ENCODE data around the gene CCL13.

DNA sequence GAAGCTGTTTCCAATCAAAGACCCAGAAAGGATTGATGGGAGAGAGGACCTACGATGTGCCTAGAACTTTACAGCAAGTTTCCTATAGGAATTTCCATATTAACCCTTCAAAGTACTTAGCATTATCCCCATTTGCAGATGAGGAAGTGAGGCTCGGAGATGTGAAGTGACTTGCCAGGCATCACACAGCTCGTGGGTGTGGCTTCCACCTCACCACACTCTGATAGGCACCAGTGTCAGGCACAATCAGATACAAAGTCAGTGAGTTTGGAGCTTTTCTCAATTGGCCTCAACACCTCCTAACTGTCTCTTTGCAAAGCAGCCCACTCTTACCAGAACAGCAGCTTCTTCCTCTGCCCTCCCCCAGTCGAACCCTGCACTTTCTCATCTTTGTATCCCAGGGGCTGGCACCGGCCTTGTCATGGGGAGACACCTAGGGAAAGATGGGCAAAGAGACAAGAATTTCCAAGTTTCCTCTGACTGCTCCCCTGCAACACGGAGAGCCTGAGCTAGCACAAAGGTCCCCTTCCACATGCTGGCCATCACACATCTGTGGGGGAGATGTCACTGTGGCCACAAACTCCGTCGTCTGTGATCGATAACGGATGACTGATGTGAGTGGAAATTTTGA, 44.1 kb downstream of the CCL13 start:
- TF ChIP-seq, protein P1, sequence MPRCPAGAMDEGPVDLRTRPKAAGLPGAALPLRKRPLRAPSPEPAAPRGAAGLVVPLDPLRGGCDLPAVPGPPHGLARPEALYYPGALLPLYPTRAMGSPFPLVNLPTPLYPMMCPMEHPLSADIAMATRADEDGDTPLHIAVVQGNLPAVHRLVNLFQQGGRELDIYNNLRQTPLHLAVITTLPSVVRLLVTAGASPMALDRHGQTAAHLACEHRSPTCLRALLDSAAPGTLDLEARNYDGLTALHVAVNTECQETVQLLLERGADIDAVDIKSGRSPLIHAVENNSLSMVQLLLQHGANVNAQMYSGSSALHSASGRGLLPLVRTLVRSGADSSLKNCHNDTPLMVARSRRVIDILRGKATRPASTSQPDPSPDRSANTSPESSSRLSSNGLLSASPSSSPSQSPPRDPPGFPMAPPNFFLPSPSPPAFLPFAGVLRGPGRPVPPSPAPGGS (IDR thresholded peaks at IDR 0.05) = no peak
- TF ChIP-seq, protein P2, sequence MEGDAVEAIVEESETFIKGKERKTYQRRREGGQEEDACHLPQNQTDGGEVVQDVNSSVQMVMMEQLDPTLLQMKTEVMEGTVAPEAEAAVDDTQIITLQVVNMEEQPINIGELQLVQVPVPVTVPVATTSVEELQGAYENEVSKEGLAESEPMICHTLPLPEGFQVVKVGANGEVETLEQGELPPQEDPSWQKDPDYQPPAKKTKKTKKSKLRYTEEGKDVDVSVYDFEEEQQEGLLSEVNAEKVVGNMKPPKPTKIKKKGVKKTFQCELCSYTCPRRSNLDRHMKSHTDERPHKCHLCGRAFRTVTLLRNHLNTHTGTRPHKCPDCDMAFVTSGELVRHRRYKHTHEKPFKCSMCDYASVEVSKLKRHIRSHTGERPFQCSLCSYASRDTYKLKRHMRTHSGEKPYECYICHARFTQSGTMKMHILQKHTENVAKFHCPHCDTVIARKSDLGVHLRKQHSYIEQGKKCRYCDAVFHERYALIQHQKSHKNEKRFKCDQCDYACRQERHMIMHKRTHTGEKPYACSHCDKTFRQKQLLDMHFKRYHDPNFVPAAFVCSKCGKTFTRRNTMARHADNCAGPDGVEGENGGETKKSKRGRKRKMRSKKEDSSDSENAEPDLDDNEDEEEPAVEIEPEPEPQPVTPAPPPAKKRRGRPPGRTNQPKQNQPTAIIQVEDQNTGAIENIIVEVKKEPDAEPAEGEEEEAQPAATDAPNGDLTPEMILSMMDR (IDR thresholded peaks at IDR 0.05) = no peak
- TF ChIP-seq CEBPB (IDR thresholded peaks at IDR 0.05) = no peak
- TF ChIP-seq ZSCAN20 (CRISPR knock-in tag; IDR thresholded peaks at IDR 0.05) = no peak
- TF ChIP-seq TP53 (CRISPR knock-in tag; IDR thresholded peaks at IDR 0.05) = no peak
- no peak for TF ChIP-seq RAD21 (conservative IDR thresholded peaks at IDR 0.05 in 1 of 2, IDR thresholded peaks at IDR 0.05 in 1 of 2)
- TF ChIP-seq CHD2 (IDR thresholded peaks at IDR 0.05; ENCODE audit: low read length, partially characterized antibody) = no peak
- TF ChIP-seq FOSL2 (IDR thresholded peaks at IDR 0.05) = no peak
- no peak for TF ChIP-seq FOSL2 (CRISPR knock-in tag; IDR thresholded peaks at IDR 0.05)
- no peak for TF ChIP-seq POLR2AphosphoS2 (conservative IDR thresholded peaks at IDR 0.05; ENCODE audit: low read length)
- no peak for TF ChIP-seq ESRRA (IDR thresholded peaks at IDR 0.05; ENCODE audit: borderline replicate concordance, low read length)
- no peak for TF ChIP-seq ZC3H11A (IDR thresholded peaks at IDR 0.05)
- no peak for TF ChIP-seq POLR2A (IDR thresholded peaks at IDR 0.05; ENCODE audit: low read length)
- TF ChIP-seq HDAC2 (IDR thresholded peaks at IDR 0.05) = no peak
- TF ChIP-seq NR3C1 (IDR thresholded peaks at IDR 0.05) = no peak
